Mononuclear cell (primary cell): ENCODE data around the gene HOMER1. TPM values are rescaled to one million over a fixed set of nuclear protein-coding genes. Genes with fewer than 3 reads are reported as not detected.

Source experiments
- H3K27me3 ChIP-seq: 2 replicates; pipeline ENCODE4 v1.6.0; 2011; ENCODE audit warnings: low read length, control low read depth; ENCODE audit not compliant: insufficient read depth
- H3K4me1 ChIP-seq: 2 replicates; pipeline ENCODE4 v1.5.1; 2011; ENCODE audit warnings: mild to moderate bottlenecking, low read length, control low read depth; ENCODE audit not compliant: insufficient read depth
- H3K4me3 ChIP-seq: 2 replicates; pipeline ENCODE4 v1.5.1; 2011; ENCODE audit warnings: mild to moderate bottlenecking, low read length, moderate library complexity
- H3K9me3 ChIP-seq: 2 replicates; pipeline ENCODE4 v1.5.1; 2011; ENCODE audit warnings: low read depth, mild to moderate bottlenecking, control low read depth, low read length
- total RNA-seq: library from RNA; depleted of rRNA; stranded (reverse); fragments of >200 nt; gene quantifications from one replicate; pipeline ENCODE4 v1.2.3, GENCODE V29; 2012

HOMER1 gene, protein sequence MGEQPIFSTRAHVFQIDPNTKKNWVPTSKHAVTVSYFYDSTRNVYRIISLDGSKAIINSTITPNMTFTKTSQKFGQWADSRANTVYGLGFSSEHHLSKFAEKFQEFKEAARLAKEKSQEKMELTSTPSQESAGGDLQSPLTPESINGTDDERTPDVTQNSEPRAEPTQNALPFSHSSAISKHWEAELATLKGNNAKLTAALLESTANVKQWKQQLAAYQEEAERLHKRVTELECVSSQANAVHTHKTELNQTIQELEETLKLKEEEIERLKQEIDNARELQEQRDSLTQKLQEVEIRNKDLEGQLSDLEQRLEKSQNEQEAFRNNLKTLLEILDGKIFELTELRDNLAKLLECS
- 9.7 TPM for total RNA-seq

DNA sequence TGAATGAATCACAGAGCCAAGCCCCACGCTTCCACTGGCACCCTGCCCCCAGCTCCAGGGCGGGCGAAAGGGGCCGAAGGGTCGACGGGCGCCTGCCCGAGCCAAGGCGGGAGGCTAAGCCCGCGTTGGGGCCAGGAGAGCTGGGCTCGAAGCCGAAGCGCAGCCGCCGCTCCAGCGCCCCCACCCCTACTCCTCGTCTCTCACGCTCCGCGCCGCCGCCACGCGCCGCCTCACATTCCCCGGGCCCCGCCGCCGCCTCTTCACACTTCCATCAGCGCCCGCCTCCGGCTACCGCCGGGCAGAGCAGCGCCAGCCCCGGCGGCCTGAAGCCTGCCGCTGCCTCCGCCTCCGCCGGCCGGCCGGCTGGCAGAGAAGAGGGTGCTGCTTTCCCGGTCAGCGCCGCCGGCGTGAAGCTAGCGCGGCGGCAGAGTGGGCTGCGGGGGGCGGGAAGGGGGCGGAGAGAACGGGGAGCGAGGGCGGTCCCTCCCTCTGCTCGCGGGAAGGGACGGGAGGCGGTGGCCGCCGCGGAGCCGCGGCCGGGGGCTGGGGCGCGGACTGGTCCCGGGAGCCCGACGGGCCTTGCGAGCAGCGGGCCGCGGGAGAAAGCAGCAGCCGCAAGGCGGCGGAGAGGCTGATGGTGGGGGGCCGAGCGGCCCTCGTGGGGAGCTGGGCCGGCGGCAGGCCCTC, at the start of gene HOMER1:
Gene HOMER1, minus strand, starts transcription at position 431 of the 687 bp plus-strand sequence. CDS start 1,360 bp downstream, outside the sequence.
- Histone ChIP-seq H3K27me3 (peaks cover 48% of the 10 kb centered on the region), H3K4me1 (peaks cover 20% of the 10 kb centered on the region), H3K4me3 (peak within 1 kb of the TSS; percentile 61), H3K9me3 (no peaks in the 10 kb centered on the region)

DNA sequence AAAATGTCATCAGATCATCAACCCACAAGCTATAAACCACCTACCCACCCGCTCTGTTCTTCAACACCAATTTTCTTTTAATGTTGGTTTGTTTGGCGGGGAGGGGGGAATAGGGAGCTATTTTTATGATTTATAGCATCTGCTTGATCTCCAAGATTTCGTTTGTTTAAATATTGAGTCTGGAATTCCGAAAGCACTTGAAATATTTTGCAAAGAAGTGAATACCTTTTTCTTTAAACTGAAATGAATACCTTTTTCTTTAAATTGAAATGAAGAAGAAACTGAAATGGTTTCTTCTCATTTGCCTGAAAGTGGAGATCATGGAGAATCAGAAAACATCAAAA, 49.3 kb upstream of the HOMER1 start:
- H3K4me1 ChIP-seq, result peaks cover 7% of the 10 kb centered on the region
- no peaks in the 10 kb centered on the region for H3K27me3 ChIP-seq
- no peak overlapping the region for H3K4me3 ChIP-seq
- no peaks in the 10 kb centered on the region for H3K9me3 ChIP-seq

DNA sequence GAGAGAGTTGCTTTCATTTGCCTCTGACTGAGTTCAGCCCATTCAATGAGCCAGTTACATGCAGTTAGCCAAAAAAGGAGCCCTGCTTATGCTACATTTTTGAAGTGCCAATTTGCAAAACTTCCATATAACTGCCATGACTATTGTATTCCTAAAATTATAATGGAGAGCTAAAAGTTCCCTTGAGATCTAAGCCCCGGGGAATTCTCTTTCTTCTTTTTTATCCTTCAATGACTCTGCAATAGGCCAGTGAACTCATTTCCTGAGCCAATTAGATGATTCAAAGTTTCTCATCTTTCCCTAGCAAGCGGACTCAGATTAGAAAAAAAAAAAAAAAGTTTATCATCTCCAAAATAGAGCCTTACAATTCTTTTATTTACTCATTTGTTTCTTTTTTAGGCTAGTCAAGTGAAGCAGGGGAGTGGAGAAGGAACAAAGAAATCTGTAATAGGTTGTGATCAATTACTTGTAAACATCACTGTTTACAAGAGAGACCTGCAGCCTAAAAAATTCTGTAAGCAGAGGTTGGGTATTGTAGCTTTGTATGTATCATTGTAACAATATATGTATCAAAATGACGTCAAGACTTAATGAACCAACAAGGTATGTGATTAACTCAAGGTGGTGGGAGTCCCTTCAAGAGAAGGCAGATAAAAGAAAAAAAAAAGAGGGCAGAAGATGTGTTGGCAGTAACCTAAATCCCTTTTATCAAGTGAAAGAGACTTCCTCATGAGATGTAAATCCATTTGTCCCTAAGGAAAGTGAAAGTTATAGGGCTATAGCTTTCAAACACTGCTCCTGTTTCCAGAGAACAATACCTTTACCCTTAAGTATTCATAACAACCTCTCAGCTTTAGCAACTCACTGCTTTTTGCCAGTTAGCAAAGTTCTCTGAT, 48.7 kb upstream of the HOMER1 start:
- Histone ChIP-seq H3K9me3 (no peaks in the 10 kb centered on the region), H3K4me3 (no peak overlapping the region), H3K27me3 (no peaks in the 10 kb centered on the region), H3K4me1 (peaks cover 7% of the 10 kb centered on the region)

DNA sequence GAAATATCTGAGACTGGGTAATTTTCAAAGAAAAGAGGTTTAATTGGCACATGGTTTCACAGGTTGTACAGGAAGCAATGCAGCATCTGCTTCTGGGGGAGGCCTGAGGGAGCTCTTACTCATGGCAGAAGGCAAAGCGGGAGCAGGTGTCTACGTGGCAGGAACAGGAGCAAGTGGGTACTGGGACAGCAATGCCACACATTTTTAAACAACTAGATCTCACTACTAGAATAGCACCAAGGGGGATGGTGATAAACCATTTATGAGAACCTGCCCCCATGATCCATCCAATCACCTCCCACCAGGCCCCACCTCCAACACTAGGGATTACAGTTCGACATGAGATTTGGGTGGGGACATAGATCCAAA, 47.6 kb upstream of the HOMER1 start:
- Histone ChIP-seq H3K9me3 (no peaks in the 10 kb centered on the region), H3K4me1 (peaks cover 7% of the 10 kb centered on the region), H3K4me3 (no peak overlapping the region), H3K27me3 (no peaks in the 10 kb centered on the region)

DNA sequence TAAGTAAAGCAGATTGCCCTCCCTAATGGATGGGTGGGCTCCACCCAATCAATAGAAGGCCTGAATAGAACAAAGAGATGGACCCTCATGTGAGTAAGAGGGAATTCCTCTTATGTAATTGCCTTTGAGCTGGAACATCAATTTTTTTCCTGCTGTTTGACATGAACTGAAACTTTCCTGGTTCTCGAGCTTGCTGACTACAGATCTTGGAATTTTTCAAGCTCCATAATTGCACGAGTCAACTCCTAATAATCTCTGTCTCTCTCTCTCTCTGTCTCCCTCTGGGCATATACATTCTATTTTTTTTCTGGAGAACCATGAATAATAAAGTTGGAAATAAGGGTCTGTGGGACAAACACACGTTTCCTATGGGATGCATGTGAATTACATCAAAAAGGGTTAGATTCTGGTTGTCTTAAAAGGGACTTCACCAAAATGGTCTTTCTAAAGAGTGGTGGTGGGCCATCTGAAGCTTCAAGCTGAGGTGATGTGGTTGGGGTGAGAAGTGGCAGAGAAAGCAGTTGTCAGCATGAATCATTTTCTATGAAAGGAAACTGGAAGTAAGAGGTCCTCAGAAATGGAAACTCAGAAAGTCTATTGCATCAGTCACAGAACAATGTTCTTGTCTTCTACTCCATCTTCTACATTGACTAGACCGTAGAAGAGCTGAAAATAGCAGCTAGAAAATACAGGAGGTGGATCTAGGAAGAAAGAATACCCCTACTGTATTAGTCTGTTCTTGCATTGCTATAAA, 47.0 kb upstream of the HOMER1 start:
- Histone ChIP-seq H3K4me3 (no peak overlapping the region), H3K9me3 (no peaks in the 10 kb centered on the region), H3K27me3 (no peaks in the 10 kb centered on the region), H3K4me1 (peaks cover 7% of the 10 kb centered on the region)

DNA sequence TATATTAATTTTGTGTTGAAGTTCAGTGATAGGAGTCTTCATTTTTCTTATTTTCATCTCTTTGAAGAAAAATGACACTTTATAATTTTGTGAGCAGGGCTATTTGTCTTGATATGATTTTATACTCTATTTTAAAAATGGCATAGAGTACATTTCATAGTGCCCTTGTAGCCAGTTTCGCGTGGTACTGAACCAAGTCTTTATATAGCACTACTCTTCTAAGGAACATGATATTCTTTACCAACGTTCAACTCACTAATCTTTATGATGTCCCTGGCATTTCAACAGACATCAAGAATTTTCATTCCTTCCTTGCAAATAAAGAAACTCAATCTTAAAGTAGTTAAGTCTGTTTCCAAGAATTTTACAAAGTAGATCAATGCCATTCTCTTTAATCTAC, 41.5 kb upstream of the HOMER1 start:
- no peaks in the 10 kb centered on the region for H3K27me3 ChIP-seq
- no peaks in the 10 kb centered on the region for H3K9me3 ChIP-seq
- H3K4me3 ChIP-seq, result no peak overlapping the region
- H3K4me1 ChIP-seq, result no peaks in the 10 kb centered on the region

DNA sequence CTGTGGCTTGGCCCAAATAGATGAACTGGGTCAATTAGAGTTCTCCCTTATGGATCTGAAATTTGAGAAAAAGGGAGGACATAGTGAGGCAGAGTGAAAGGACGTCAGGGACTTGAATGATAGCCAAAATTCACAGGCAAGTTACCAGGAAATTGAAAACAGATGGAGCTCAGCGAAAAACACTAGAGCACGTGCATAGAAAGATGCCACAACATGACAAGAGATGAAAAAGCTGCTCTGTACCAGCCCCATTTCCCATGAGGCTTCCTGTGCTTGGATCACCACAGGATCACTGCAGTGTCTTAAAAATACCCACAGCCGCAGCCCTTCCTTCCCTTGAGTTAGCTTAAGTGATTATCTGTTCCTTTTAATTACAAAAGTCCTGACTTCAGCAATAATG, 39.0 kb upstream of the HOMER1 start:
- Histone ChIP-seq H3K4me3 (no peak overlapping the region), H3K27me3 (no peaks in the 10 kb centered on the region), H3K4me1 (no peaks in the 10 kb centered on the region), H3K9me3 (no peaks in the 10 kb centered on the region)

DNA sequence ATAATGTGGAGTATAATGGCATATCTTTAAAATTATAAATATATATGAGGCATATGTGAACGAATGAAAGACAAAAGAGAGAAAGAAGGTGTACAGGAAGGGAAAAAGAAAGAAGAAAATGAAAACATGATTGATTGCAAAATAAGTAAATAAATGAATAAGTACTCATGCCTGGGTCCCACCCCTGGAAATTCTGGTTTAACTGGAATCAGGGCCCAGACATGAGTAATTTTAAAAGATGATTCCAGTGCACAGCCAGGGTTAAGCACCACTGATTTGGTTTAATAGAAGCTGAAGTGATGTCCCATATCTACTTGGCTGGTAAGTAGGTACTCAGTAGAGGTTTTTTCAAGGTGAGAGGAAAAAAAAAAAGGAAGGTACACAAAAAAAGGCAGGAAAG, 34.0 kb upstream of the HOMER1 start:
- Histone ChIP-seq H3K27me3 (no peaks in the 10 kb centered on the region), H3K9me3 (no peaks in the 10 kb centered on the region), H3K4me3 (no peak overlapping the region), H3K4me1 (no peaks in the 10 kb centered on the region)

DNA sequence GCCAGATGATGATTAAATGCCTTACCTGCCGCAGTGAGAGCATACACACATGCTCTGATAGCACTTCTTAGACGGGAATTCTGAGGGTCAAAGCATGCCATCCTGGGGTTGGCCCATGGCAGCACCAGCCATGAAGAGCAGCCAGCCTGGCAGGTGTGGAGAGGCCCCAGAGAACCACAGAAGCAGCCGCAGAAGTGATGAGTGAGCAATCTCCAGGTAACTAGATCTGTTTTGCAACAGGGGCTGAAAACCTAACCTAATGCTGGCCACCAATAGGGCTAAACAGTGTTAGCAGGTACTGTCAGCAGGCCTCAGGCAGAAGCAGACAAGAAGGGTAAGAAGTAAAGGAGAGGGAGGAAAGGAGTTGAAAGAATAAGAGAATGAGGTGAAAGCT, 33.5 kb upstream of the HOMER1 start:
- H3K27me3 ChIP-seq, result no peaks in the 10 kb centered on the region
- no peaks in the 10 kb centered on the region for H3K9me3 ChIP-seq
- no peaks in the 10 kb centered on the region for H3K4me1 ChIP-seq
- H3K4me3 ChIP-seq, result no peak overlapping the region

DNA sequence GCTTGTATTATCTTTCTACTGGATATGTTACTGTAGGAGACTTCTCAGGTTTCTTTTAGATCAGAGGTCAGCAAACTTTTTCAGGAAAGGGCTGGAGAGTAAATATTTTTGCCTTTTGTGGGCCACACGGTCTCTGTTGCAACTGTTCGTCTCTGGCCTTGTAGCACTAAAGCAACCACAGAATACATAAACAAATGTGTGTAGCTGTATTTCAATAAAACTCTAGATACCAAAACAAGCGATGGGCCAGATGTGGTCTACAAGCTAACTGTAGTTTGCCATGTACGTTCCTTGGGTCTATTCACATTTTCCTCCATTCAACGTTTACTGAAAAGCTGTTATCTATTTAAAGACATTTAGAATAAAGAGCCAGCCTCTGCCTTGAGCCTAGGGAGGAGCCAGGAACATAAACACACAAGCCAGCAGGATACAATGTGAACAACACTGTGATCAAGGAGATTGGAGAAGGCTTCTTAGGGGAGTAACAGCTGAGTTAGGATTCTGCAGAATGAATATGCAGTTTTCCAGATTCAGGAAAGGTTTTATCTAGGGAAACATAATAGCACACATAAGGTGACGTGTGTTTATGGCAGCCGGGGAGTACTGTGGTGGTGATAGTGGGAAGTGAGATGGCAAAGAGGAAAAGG, 33.0 kb upstream of the HOMER1 start:
- Histone ChIP-seq H3K4me1 (no peaks in the 10 kb centered on the region), H3K27me3 (no peaks in the 10 kb centered on the region), H3K4me3 (no peak overlapping the region)

DNA sequence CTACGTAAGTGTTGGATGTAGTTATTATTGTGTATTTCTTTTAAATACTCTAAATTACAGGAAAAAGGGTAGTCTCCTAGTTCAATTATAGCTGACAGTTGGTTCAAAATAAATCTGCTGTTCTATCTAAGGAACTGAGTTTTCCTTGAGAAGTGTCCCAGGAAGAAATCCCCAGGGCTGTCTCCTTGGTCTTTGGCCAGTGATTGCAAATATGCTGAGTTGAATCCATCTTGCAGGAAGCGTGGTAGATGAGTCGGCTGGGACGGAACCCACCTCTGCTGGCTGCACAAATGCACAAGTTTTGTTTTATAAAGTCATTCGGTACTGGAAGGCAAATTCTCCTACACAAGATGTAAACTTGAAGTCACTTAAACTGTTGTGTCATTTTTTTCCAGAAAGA, 30.2 kb upstream of the HOMER1 start:
- Histone ChIP-seq H3K4me1 (no peaks in the 10 kb centered on the region), H3K27me3 (no peaks in the 10 kb centered on the region), H3K4me3 (no peak overlapping the region), H3K9me3 (no peaks in the 10 kb centered on the region)

More for the DNA sequence above, 33.0 kb upstream of the HOMER1 start:
- H3K9me3 ChIP-seq, result no peaks in the 10 kb centered on the region

DNA sequence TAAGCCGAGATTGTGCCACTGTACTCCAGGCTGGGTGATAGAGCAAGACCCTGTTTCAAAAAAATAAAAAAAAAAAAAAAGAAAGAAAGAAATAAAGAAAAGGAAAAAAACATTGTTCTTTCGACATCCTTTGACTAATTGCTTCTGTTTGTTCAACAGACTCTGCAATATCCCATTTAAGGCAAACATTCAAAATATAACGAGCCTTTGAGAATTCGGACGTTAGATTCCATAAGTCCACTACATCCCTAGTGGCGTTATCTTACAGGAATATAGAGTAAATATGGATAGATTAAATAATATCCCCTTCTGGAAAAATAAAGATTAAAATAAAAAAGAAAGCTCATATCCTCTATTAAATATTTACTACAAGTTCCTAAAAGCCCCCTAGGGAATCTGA, 27.0 kb upstream of the HOMER1 start:
- Histone ChIP-seq H3K4me1 (no peaks in the 10 kb centered on the region), H3K9me3 (no peaks in the 10 kb centered on the region), H3K4me3 (no peak overlapping the region), H3K27me3 (no peaks in the 10 kb centered on the region)

DNA sequence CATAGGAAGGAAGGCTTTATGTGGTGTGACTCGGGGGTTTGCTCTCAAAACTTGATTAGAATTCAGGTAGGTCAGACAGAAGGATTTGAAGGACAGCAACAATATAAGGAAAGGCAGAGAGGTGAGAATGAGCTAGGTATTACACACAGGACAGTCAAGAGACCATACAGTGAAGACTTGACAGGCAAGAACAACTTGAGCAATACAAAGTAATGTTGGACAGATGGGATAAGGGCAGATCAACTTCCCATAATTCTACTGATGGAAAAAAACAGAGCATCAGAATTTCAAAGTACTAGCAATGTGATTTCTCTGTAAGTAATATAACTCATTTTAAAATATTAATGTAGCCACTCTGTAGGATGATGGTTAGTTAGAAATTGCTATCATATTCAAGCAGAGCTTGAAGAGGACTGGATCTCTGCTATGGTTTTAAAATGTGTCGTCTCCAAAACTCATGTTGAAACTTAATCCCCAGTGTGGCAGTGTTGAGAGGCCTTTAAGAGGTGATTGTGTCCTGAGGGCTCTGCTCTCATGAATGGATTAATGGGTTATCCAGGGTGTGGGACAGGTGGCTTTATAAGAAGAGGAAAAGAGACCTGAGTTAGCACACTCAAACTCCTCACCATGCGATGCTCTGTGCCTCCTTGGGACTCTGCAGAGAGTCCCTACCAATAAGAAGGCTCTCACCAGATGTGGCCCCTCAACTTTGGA, 22.4 kb upstream of the HOMER1 start:
- H3K4me3 ChIP-seq, result no peak overlapping the region
- no peaks in the 10 kb centered on the region for H3K9me3 ChIP-seq

More for the DNA sequence above, 22.4 kb upstream of the HOMER1 start:
- no peaks in the 10 kb centered on the region for H3K4me1 ChIP-seq
- no peaks in the 10 kb centered on the region for H3K27me3 ChIP-seq
